NCI-H2171 (cell line): Measurements from ENCODE around the gene FZD10.

Source experiments
- DNase-seq: peaks from one replicate; lab custom pipeline; 2025; lab: John Stamatoyannopoulos, UW

The FZD10 gene

DNA sequence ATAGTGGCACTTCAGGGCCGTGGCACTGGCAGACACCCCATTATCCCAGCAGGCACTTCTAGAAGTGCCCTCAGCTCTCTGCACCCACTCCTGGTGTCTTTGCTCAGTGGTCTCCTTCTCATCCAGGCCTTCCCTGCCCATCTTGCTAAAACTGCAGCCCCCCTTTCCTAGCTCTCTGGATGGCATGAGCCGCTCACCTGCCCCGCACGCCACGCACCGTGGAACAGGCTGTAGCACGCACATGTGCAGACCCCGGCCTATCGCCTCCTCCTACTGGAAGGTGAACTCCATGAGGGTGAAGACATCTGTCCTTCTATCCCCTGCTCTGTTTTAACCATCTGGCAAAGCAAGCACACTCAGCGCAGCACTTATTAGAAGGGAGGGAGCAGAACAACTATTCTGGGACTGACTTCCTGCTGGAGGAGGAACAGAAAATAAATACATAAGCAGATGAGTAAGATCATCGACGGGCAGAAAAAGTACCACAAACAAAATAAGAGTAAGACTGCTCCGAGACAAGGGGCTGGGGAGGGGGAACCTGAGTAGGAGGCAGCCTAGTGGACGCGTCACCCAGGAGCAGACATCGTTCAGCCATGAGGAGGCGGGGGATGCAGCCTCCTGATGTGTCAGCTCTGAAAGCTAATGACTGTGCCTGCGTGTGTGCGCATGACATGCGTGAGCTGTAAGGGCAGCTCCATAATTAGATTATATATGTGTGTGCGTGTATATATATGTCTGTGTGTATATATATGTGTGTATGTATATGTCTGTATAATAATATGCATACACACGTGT, 7.8 kb upstream of the FZD10 start:
- DNase-seq, result no peak

GRCh38 chr12:130155416-130156073, 6.7 kb upstream of the FZD10 start:
- DNase-seq, result no peak

DNA sequence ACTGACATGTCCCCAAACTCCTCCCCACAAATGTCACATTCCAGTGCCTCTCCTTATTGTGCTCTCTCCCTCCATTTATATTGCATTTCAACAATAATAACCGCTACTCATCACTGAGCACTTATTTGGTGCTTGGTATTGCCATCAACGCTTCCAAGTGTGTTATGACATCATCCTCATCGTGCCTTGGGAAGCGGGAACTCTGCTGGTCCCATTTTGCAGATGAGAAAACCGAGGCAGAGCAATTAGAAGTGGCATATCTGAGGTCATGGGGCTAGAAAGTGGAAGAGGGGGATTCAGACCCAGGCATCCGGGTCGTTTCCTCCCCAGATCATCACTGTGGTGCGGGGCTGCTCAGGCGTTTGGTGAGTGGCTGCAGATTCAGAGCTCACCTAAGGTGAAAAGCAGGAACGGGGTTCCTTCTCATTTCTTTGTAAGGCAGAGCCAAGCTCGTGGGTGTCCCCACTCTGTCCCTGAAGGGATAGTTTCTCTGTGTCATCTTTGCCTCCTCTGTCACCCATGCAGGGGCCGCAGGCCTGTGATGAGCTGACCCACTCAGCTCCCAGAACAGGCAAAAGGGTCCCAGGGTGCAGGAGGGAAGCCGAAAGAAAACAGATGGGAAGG, 5.5 kb upstream of the FZD10 start:
- no peak for DNase-seq

DNA sequence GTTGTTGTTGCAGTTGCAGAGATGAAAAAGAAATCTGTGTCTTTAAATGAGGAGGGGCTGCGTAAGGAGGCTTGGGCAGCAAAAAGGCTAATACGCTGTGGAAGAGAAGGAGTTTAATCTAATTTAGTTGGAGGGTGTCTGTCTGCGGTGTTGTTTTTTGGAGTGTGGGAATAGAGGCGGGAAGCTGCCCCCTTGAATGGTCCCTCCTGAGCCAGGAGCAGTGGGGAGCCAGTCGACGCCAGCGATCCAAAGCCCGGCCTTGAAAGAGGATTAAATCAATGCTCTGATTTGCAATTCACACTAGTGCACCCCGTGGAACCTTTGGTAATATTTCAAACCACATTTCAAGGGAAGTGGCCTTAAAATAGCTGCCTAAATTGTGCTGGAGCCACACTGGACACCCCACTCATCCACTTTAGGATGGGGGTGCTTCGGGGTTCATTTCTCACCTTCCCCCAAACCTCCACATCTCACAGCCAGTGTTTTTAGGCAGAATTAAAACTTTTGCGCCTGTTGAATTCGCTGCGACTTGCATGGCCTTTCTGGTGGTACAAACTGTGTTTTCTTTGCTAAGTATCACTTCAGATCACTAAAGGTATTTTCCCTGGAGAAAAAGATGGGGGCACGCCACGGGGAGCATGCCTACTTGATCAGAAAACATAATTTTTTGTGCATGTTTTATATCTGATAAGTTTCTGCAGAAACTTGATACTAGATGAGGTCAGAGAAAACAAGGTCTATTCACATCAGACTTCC, 4.1 kb upstream of the FZD10 start:
- no peak for DNase-seq

DNA sequence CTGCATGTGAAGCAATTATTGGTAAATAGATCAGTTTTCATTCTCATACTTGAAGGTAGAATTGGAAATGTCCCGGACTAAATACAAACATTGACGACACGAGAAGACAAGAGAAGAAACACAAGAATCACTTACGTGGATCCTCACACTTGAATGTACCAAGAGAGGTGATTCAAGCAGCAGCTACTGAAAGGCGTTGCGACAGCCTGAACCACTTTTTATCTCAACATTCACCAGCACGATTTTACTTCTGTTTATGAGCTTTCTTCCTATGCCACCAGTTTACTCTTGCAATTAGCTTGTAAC, 3.6 kb upstream of the FZD10 start:
- DNase-seq, result no peak

- no peak for DNase-seq
Observed at GRCh38 chr12:130160306-130160705, 2.0 kb upstream of the FZD10 start.

GRCh38 chr12:130160711-130161231, 1.5 kb upstream of the FZD10 start:
- DNase-seq, result no peak

- no peak for DNase-seq
Observed at GRCh38 chr12:130161261-130162243, 712 bp upstream of the FZD10 start.

- no peak for DNase-seq
Observed at GRCh38 chr12:130162745-130163460, 639 bp downstream of the FZD10 start.

DNA sequence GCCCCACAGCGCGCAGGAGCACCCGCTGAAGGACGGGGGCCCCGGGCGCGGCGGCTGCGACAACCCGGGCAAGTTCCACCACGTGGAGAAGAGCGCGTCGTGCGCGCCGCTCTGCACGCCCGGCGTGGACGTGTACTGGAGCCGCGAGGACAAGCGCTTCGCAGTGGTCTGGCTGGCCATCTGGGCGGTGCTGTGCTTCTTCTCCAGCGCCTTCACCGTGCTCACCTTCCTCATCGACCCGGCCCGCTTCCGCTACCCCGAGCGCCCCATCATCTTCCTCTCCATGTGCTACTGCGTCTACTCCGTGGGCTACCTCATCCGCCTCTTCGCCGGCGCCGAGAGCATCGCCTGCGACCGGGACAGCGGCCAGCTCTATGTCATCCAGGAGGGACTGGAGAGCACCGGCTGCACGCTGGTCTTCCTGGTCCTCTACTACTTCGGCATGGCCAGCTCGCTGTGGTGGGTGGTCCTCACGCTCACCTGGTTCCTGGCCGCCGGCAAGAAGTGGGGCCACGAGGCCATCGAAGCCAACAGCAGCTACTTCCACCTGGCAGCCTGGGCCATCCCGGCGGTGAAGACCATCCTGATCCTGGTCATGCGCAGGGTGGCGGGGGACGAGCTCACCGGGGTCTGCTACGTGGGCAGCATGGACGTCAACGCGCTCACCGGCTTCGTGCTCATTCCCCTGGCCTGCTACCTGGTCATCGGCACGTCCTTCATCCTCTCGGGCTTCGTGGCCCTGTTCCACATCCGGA, 1.4 kb downstream of the FZD10 start:
- DNase-seq, result no peak

GRCh38 chr12:130164216-130164542, 1.9 kb downstream of the FZD10 start:
- no peak for DNase-seq

- no peak for DNase-seq
Observed at GRCh38 chr12:130164936-130165335, 2.7 kb downstream of the FZD10 start.

GRCh38 chr12:130166306-130166705, 4.0 kb downstream of the FZD10 start:
- no peak for DNase-seq

DNA sequence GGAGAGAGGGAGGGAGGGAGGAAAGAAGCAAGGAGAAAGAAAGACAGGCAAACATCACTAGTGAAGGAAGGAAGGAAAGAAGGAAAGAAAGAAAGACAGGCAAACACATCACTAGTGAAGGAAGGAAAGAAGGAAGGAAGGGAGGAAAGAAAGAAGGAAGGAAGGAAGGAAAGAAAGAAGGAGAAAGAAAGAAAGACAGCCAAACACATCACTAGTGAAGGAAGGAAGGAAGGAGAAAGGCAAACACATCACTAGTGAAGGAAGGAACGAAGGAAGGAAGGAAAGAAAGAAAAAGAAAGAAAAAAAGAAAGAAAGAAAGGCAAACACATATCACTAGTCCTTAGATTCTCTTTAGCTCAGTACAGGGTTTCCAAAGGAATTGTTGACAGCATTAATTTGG, 5.3 kb downstream of the FZD10 start:
- no peak for DNase-seq

DNA sequence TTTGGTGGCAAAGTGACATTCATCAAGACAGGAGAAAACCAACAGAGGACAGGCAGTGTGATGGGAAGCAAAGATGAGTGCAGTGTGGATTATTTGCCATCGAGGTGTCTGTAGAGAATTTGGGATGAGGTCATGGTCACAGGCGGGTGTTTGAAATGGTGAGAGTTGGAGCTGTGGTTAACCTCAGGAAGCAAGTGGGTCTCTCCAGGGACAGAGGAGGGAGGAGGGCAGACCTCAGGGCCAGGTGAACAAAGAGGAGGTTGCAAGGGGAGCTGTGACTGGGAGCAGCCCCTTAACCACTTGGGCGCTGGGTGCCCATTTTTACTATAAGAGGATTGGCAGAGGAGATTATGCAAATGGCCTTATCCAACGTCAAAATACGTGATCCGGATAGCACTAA, 7.0 kb downstream of the FZD10 start:
- no peak for DNase-seq

DNA sequence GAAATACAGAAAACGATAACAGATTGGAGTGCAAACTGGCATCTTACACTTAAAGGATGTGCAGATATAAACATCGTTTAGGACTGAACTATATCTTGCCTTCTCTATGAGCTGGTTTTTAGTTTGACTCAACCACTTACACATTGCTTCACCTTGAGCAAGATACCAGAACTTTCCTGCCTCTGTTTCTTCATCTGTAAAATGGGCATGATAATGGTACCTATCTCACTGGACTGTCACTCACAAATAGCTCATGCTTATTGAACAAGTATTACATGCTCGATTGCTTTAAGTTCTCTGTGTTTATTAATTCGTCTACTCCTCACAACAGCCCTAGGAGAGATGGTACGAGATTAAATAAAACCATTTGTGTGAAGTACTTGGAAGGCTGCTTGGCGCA, 7.7 kb downstream of the FZD10 start:
- DNase-seq, result no peak

GRCh38 chr12:130170611-130171010, 8.3 kb downstream of the FZD10 start:
- no peak for DNase-seq

DNA sequence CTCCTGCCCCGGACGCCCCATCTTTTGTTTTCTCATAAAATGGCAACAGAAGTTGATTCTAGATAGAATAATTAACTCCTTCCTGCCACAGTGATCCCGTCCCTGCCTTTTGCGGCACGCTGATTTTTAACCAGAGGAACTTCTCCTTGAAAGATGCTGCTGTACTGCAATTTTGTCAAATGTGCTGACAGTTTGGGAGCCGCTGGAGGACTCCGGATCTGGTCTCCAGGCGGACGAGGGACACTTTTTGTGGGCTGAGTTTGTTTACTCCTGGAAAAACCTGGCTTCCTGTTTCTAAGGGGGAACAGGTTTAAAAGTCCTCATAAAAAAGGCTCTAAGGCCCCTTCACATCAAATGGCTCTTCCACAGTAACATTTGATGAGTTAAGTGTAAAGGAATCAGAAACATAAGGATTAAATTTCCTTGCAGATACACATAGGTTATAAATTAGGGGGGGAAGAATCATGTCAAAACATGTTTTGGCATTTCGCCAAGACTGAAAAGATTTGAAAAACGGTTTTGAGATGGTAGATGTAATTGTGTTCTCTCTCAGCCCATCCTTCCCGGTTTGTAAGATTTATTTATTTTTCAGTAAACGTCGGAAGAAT, 15.5 kb downstream of the FZD10 start:
- no peak for DNase-seq

- DNase-seq, result no peak
Observed at GRCh38 chr12:130178282-130178681, 16.0 kb downstream of the FZD10 start.

GRCh38 chr12:130179191-130179590, 16.9 kb downstream of the FZD10 start:
- DNase-seq, result no peak
